K562 (cell line): ENCODE measurements around the gene ACSF3. TPM values are rescaled to one million over a fixed set of nuclear protein-coding genes. Genes with fewer than 3 reads are reported as not detected.

ENCODE experiments used
- ATAC-seq: fragments of 200-7000 bp; cut with Tn5 transposase; 3 replicates; pipeline ENCODE4 v1.9.1; 2020; ENCODE audit warnings: moderate library complexity
- BruUV-seq: library from RNA; stranded (reverse); fragments of 400-500 nt; replicated peaks from 2 replicates; lab custom pipeline; 2021; lab: Mats Ljungman, UMichigan
- CTCF ChIA-PET: fragments of 300-600 bp; formaldehyde crosslinking; extraction: SDS; loops from one replicate; lab custom pipeline; 2021; ENCODE audit warnings: low intra/inter-chr PET ratio; lab: Yijun Ruan, JAX
- POLR2A ChIA-PET: fragments of 300-600, 350-650 bp; sonication (Branson Sonifier 250); formaldehyde crosslinking; extraction: SDS; loops from one replicate; lab custom pipeline; 2021; ENCODE audit warnings: antibody characterized with exemption, inconsistent platforms; lab: Yijun Ruan, JAX
- DNase-seq, 4 experiments: peaks; one replicate each; pipeline versions ENCODE4 v3.0.0 to v3.0.0-alpha.2; 2011 to 2018; ENCODE audit warnings: low spot score in 3 of 4, mixed read lengths in 3 of 4; ENCODE audit errors: extremely low read depth in 1 of 4
- FAIRE-seq: peaks from 2 replicates; lab custom pipeline; 2011; peaks lifted over from hg19 to GRCh38; lab: Jason Lieb, UNC
- H2AFZ ChIP-seq: 2 replicates; pipeline ENCODE4 v1.6.0; 2011; ENCODE audit warnings: low read depth, low read length, control low read depth, inconsistent platforms
- H3K27ac ChIP-seq: fragments of 200-600 bp; 3 replicates; pipeline ENCODE4 v1.8.0; 2011; ENCODE audit warnings: low read depth, mild to moderate bottlenecking, control low read depth, inconsistent platforms, low read length, moderate library complexity, mixed read lengths; ENCODE audit errors: extremely low read depth
- H3K27me3 ChIP-seq, 2 experiments: fragments of 300-600 bp in 1 of 2; 2 replicates in 1 of 2; 3 replicates in 1 of 2; pipeline versions ENCODE4 v1.6.0 to v1.8.0; 2011; ENCODE audit warnings: inconsistent platforms in 2 of 2, low read length in 2 of 2, mild to moderate bottlenecking in 1 of 2, mixed read lengths in 1 of 2, moderate library complexity in 1 of 2; ENCODE audit not compliant: control insufficient read depth in 2 of 2, insufficient read depth in 2 of 2
- H3K36me3 ChIP-seq: fragments of 300-600 bp; 3 replicates; pipeline ENCODE4 v1.8.0; 2011; ENCODE audit warnings: mild to moderate bottlenecking, low read length, inconsistent platforms; ENCODE audit not compliant: control insufficient read depth, insufficient read depth
- H3K4me1 ChIP-seq, 2 experiments: fragments of 200-600 bp in 1 of 2; replicated peaks in 1 of 2; 2 replicates in 1 of 2; 3 replicates in 1 of 2; pipeline versions ENCODE4 v1.5.1 to v1.8.0; 2011; ENCODE audit warnings: inconsistent platforms in 2 of 2, low read length in 2 of 2, mild to moderate bottlenecking in 1 of 2, mixed read lengths in 1 of 2, moderate library complexity in 1 of 2; ENCODE audit not compliant: control insufficient read depth in 2 of 2, insufficient read depth in 2 of 2
- H3K4me2 ChIP-seq: 2 replicates; pipeline ENCODE4 v1.6.1; 2011; ENCODE audit warnings: low read length, control low read depth, inconsistent platforms, mixed read lengths; ENCODE audit not compliant: insufficient read depth
- H3K4me3 ChIP-seq: fragments of 200-600 bp; sonication (generic), shearing (Covaris generic); 2 replicates; pipeline ENCODE4 v1.5.1; 2016; ENCODE audit warnings: control low read depth, inconsistent platforms
- H3K79me2 ChIP-seq: fragments of 200-600 bp; 3 replicates; pipeline ENCODE4 v1.8.0; 2011; ENCODE audit warnings: low read length, inconsistent platforms; ENCODE audit not compliant: control insufficient read depth, insufficient read depth
- H3K9ac ChIP-seq, 2 experiments: 2 replicates each; pipeline versions ENCODE4 v1.6.0 to v1.6.1; 2011; ENCODE audit warnings: low read depth in 2 of 2, low read length in 2 of 2, control low read depth in 1 of 2, inconsistent platforms in 1 of 2, mild to moderate bottlenecking in 1 of 2, mixed read lengths in 1 of 2; ENCODE audit not compliant: insufficient read depth in 1 of 2
- H3K9me1 ChIP-seq: one replicate; pipeline ENCODE4 v1.6.0; 2011; ENCODE audit warnings: inconsistent platforms, mild to moderate bottlenecking, low read length, moderate library complexity; ENCODE audit not compliant: control insufficient read depth, insufficient read depth
- H3K9me3 ChIP-seq: replicated peaks from 2 replicates; pipeline ENCODE4 v1.5.1; 2011; ENCODE audit warnings: low read depth, low read length, inconsistent platforms; ENCODE audit not compliant: control insufficient read depth, insufficient read depth
- H4K20me1 ChIP-seq: replicated peaks from 2 replicates; pipeline ENCODE4 v1.6.1; 2011; ENCODE audit warnings: low read length, inconsistent platforms, mixed read lengths; ENCODE audit not compliant: control insufficient read depth, insufficient read depth
- BMI1 ChIP-seq: fragments of 150-350 bp; IDR thresholded peaks from 2 replicates; pipeline ENCODE4 v1.6.1; 2014; ENCODE audit warnings: low read length
- FOSL1 ChIP-seq: fragments of 200-800 bp; sonication (Bioruptor generic); conservative IDR thresholded peaks from 2 replicates; pipeline ENCODE4 v1.6.1; 2016; ENCODE audit warnings: missing genetic modification characterization, missing compliant biosample characterization
- JUNB ChIP-seq: fragments of 450-650 bp; formaldehyde crosslinking; conservative IDR thresholded peaks from 2 replicates; pipeline ENCODE4 v1.4.0; 2020; ENCODE audit warnings: mild to moderate bottlenecking
- KDM1A ChIP-seq, 2 experiments: fragments of 450-650 bp; IDR thresholded peaks; 2 replicates each; pipeline ENCODE4 v1.6.1; 2016; ENCODE audit warnings: mild to moderate bottlenecking in 2 of 2
- MCM7 ChIP-seq, 2 experiments: fragments of 450-650 bp; IDR thresholded peaks; 2 replicates each; pipeline ENCODE4 v1.6.1; 2016 to 2018
- VEZF1 ChIP-seq: fragments of 200-800 bp; sonication (Bioruptor generic); IDR thresholded peaks from 2 replicates; pipeline ENCODE4 v1.6.1; 2017; ENCODE audit warnings: missing genetic modification characterization, missing compliant biosample characterization
- ZC3H4 ChIP-seq: sonication (generic); formaldehyde crosslinking; IDR thresholded peaks from 2 replicates; pipeline ENCODE4 v1.9.0; 2021; ENCODE audit warnings: missing genetic modification reagents, borderline replicate concordance
- ZFP30 ChIP-seq: fragments of 250-450 bp; sonication (Bioruptor Pico); IDR thresholded peaks from 2 replicates; pipeline ENCODE4 v1.8.0; 2022; ENCODE audit warnings: moderate library complexity, mild to moderate bottlenecking, inconsistent platforms, borderline replicate concordance
- ZNF592 ChIP-seq: fragments of 450-650 bp; IDR thresholded peaks from 2 replicates; pipeline ENCODE4 v1.6.1; 2017; ENCODE audit warnings: antibody characterized with exemption, mild to moderate bottlenecking
- ZNF75A ChIP-seq: fragments of 450-650 bp; formaldehyde crosslinking; IDR thresholded peaks from 2 replicates; pipeline ENCODE4 v1.4.0; 2020; ENCODE audit warnings: mild to moderate bottlenecking
- WGBS: fragments of 100-300 bp; shearing (Covaris generic); methylation state at CpG from one replicate; pipeline ENCODE4 v1.1.6; 2016; ENCODE audit warnings: low coverage, mixed read lengths; ENCODE audit not compliant: insufficient coverage; ENCODE audit errors: missing lambda C conversion rate; 5-methylcytosine and 5-hydroxymethylcytosine counted together
- in situ Hi-C: fragments of 300-500 bp; cut with MboI; formaldehyde crosslinking; loops from 4 replicates; pipeline ENCODE4 v1.15.0; 2018; ENCODE audit warnings: inconsistent platforms, mixed read lengths
- intact Hi-C: fragments of 100-400 bp; cut with micrococcal nuclease; formaldehyde crosslinking; loops from 2 replicates; pipeline ENCODE4 v1.14.2; 2022
- polyA plus RNA-seq, 8 experiments: library from polyadenylated mRNA; depleted of rRNA in 4 of 8; stranded (reverse) in 5 of 8; unstranded in 3 of 8; fragments of >200 nt; fragmentation: Nextera tagmentation in 2 of 8; fragmentation: Illumina TruSeq in 1 of 8; extraction: Ambion mirVana in 2 of 8; extraction: Trizol in 1 of 8; gene quantifications; 2 replicates each; pipeline versions ENCODE4 v1.2.1 to v1.2.3, GENCODE V29; 2011 to 2014; ENCODE audit warnings: inconsistent platforms in 1 of 8, missing spikeins in 1 of 8
- total RNA-seq, 7 experiments: library from RNA; depleted of rRNA in 6 of 7; stranded (reverse); fragments of >200 nt in 6 of 7; fragmentation: Illumina TruSeq in 2 of 7; extraction: Trizol in 2 of 7; gene quantifications; 2 replicates each; pipeline versions ENCODE4 v1.2.1 to v1.2.3, GENCODE V29; 2011 to 2021; ENCODE audit warnings: low replicate concordance in 1 of 7

Gene ACSF3
- total and polyA plus RNA-seq, 9 of the 15 experiments (the other 6 are each of a cell fraction or from before 2014, with no cell fraction given), result 0.77 to 32.8 (median 14.7) TPM

DNA sequence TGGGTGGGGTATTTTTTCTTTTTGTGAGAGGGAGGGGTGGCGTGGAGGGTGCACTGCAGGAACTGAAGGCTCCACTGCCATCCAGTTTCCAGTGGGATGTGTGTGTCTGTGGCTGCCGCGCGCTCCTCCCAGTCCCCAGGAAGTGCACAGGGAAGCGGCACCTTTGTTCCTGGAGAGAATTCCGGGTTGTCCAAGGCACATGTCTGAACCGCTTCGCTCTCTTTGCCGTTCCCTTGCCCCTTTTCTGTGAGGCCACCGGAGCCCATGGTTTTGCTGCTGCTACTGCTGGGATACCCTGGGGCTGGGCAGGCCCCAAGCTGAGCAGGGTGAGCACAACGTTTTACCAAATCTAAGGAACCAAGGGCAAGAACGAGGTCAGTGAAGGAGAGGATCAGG is 19.5 kb downstream of the ACSF3 start:
- no peak overlapping the region for H3K27ac ChIP-seq
- H3K9me1 ChIP-seq, result no peaks in the 10 kb centered on the region
- ChIA-PET CTCF (no interaction called here), POLR2A (no interaction called here)
- no peaks in the 10 kb centered on the region; the same call in 1 of the 2 replicates for H4K20me1 ChIP-seq
- H3K27me3 ChIP-seq, result no peaks in the 10 kb centered on the region
- FAIRE-seq, result no peak
- in situ Hi-C loops, result no loop called here
- no peaks in the 10 kb centered on the region for H3K9me3 ChIP-seq
- intact Hi-C loops, result no loop called here
- no peak overlapping the region for H3K9ac ChIP-seq
- H3K79me2 ChIP-seq, result no peaks in the 10 kb centered on the region
- BruUV-seq, result no TSS peak
- no peak overlapping the region for H2AFZ ChIP-seq
- no peak for TF ChIP-seq ZC3H4 (CRISPR knock-in tag)
- 96% methylated on average over 12 of the region's 12 CpGs for WGBS
- H3K4me2 ChIP-seq, result no peak overlapping the region
- peaks cover 13 to 25% of the 10 kb centered on the region in 2 experiments; a peak in 4 of 5 replicates for H3K4me1 ChIP-seq
- H3K4me3 ChIP-seq, result no peak overlapping the region
- peaks cover 74% of the 10 kb centered on the region; the same call in 2 of the 3 replicates for H3K36me3 ChIP-seq
- DNase-seq, result no peak
- no peak for ATAC-seq

DNA sequence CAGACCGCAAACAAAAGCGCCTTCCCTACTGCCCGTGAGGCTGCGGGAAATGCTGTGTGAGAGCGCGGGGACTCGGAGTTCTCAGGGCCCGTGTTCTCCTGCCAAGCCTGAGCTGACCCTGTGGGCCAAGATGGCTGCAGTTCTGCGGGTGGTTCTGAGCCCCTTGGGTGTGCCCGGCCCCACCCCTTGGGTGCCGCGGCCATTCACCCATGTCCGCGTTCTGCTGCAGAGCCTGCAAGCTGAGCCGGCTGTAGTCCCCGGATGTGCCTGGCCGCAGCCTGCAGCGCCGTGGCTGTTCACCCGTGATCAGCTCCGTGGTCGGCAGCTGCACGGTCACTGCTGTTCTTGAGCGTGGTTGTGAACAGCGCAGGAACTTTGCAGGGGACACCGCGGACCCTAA is 20.0 kb downstream of the ACSF3 start:
- ATAC-seq, result no peak
- TF ChIP-seq FOSL1 (tag) (no peak), BMI1 (no peak), KDM1A (IDR thresholded peaks at IDR 0.05) (no peak), ZFP30 (CRISPR knock-in tag) (no peak), MCM7 (IDR thresholded peaks at IDR 0.05) (no peak), VEZF1 (CRISPR knock-in tag) (no peak), ZNF592 (no peak), ZNF75A (no peak), JUNB (no peak)

More for the DNA sequence above, 20.0 kb downstream of the ACSF3 start:
- no peaks in the 10 kb centered on the region for H3K9me1 ChIP-seq
- POLR2A ChIA-PET, result interaction anchor here (0.5 kb wide), 2 partner anchors 201 to 258 kb away, joined by 3 read pairs; no protein-coding TSS in a partner anchor
- in situ Hi-C loops, result no loop called here
- H3K9me3 ChIP-seq, result no peaks in the 10 kb centered on the region
- H4K20me1 ChIP-seq, result no peaks in the 10 kb centered on the region; the same call in 1 of the 2 replicates
- no peaks in the 10 kb centered on the region for H3K79me2 ChIP-seq
- DNase-seq (no peak), FAIRE-seq (no peak)
- no peak overlapping the region for H3K4me3 ChIP-seq
- intact Hi-C loops, result no loop called here
- WGBS, result 96% methylated on average over 24 of the region's 27 CpGs
- no peak overlapping the region for H3K9ac ChIP-seq
- H2AFZ ChIP-seq, result no peak overlapping the region
- BruUV-seq, result no TSS peak
- no peak overlapping the region for H3K4me2 ChIP-seq
- CTCF ChIA-PET, result no interaction called here
- H3K36me3 ChIP-seq, result peaks cover 76% of the 10 kb centered on the region; the same call in 2 of the 3 replicates
- no peaks in the 10 kb centered on the region for H3K27me3 ChIP-seq
- peaks cover 13 to 28% of the 10 kb centered on the region in 2 experiments; a peak in 4 of 5 replicates for H3K4me1 ChIP-seq
- no peak overlapping the region for H3K27ac ChIP-seq
